ENCODE data around the gene FMR1NB.

The FMR1NB gene

DNA sequence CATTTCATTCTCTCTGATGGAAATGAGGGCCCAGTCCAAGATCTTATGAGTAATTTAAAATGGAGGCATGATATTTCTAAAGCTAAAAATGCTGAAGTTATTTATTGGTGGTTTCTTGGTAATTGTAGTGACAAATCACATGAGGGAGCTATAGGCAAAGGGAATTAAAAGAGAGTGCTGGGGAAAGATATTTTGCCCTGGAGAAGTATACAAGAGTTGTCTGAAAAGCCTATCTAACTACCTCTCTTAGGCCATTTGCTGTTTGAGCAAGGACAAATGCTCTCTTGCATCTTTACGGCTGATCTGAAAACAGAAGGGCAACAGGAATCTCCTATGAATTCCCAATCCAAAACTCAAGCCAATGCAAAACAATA, 89.4 kb downstream of the FMR1NB start:
- DNase-seq (ENCODE audit: low spot score) = no peak

Data from hematopoietic multipotent progenitor cell treated with erythropoietin and hydrocortisone succinate and interleukin-3 and kit ligand, for 17 days (in vitro differentiated cells).